Fibroblast of lung (primary cell): ENCODE data around the gene DNAJB1. TPM values are rescaled to one million over a fixed set of nuclear protein-coding genes. Genes with fewer than 3 reads are reported as not detected.

Experiments
- DNase-seq, 2 donors: peaks; one replicate each; pipeline versions ENCODE4 v3.0.0 to v3.0.0-alpha.2; 2010; ENCODE audit warnings: low read depth in 2 of 2
- H2AFZ ChIP-seq: 2 replicates; pipeline ENCODE4 v1.5.1; 2012; ENCODE audit warnings: low read length, control low read depth, inconsistent platforms
- H3K27ac ChIP-seq: 2 replicates; pipeline ENCODE4 v1.5.1; 2011; ENCODE audit warnings: low read length, control low read depth; ENCODE audit not compliant: insufficient read depth
- H3K27me3 ChIP-seq: 2 replicates; pipeline ENCODE4 v1.5.1; 2011; ENCODE audit warnings: mild to moderate bottlenecking, low read length; ENCODE audit not compliant: control insufficient read depth, insufficient read depth
- H3K36me3 ChIP-seq: 2 replicates; pipeline ENCODE4 v1.5.1; 2011; ENCODE audit warnings: low read length; ENCODE audit not compliant: control insufficient read depth, insufficient read depth
- H3K4me1 ChIP-seq: 2 replicates; pipeline ENCODE4 v1.5.1; 2011; ENCODE audit warnings: low read length; ENCODE audit not compliant: control insufficient read depth, insufficient read depth; ENCODE audit errors: extremely low read depth
- H3K4me2 ChIP-seq: 2 replicates; pipeline ENCODE4 v1.5.1; 2011; ENCODE audit warnings: low read length, control low read depth; ENCODE audit not compliant: insufficient read depth; ENCODE audit errors: extremely low read depth
- H3K4me3 ChIP-seq, 4 experiments: fragments of 200-600 bp in 1 of 4; sonication (generic) in 1 of 4; replicated peaks in 1 of 4; 2 replicates each; pipeline ENCODE4 v1.5.1; 2011 to 2016; ENCODE audit warnings: low read length in 4 of 4, low read depth in 3 of 4, mild to moderate bottlenecking in 3 of 4, control low read depth in 2 of 4, inconsistent platforms in 1 of 4, mixed read lengths in 1 of 4; ENCODE audit not compliant: insufficient read depth in 1 of 4; ENCODE audit errors: control extremely low read depth in 1 of 4
- H3K79me2 ChIP-seq: 2 replicates; pipeline ENCODE4 v1.5.1; 2012; ENCODE audit warnings: mild to moderate bottlenecking, low read length, inconsistent platforms; ENCODE audit not compliant: control insufficient read depth, insufficient read depth
- H3K9ac ChIP-seq: 2 replicates; pipeline ENCODE4 v1.5.1; 2011; ENCODE audit warnings: mild to moderate bottlenecking, low read length, control low read depth; ENCODE audit not compliant: insufficient read depth
- H3K9me3 ChIP-seq: 2 replicates; pipeline ENCODE4 v1.5.1; 2012; ENCODE audit warnings: low read depth, low read length; ENCODE audit not compliant: control insufficient read depth, insufficient read depth
- H4K20me1 ChIP-seq: 2 replicates; pipeline ENCODE4 v1.5.1; 2011; ENCODE audit warnings: low read length; ENCODE audit not compliant: control insufficient read depth, insufficient read depth; ENCODE audit errors: extremely low read depth
- CTCF ChIP-seq, 2 donors: IDR thresholded peaks in 1 of 2; conservative IDR thresholded peaks in 1 of 2; 1 replicate in 1 of 2; 2 replicates in 1 of 2; pipeline ENCODE4 v1.5.1; 2011 to 2012; ENCODE audit warnings: low read length in 2 of 2, control low read depth in 1 of 2, inconsistent platforms in 1 of 2, low read depth in 1 of 2, mild to moderate bottlenecking in 1 of 2
- EZH2 ChIP-seq: IDR thresholded peaks from 2 replicates; pipeline ENCODE4 v1.5.1; 2012; ENCODE audit warnings: low read length, control low read depth, mild to moderate bottlenecking; ENCODE audit errors: missing control alignments
- polyA plus RNA-seq, 2 donors: library from polyadenylated mRNA; depleted of rRNA in 1 of 2; stranded (reverse) in 1 of 2; unstranded in 1 of 2; fragments of >200 nt; gene quantifications; 2 replicates each; pipeline ENCODE4 v1.2.1, GENCODE V29; 2011 to 2012; ENCODE audit warnings: missing spikeins in 1 of 2
- total RNA-seq: library from RNA; depleted of rRNA; stranded (reverse); fragments of >200 nt; gene quantifications from 2 replicates; pipeline ENCODE4 v1.2.1, GENCODE V29; 2014

DNAJB1 gene
- total and polyA plus RNA-seq, 2 donors (not counting 1 experiment from before 2014, with no cell fraction given): 87.3 to 87.7 TPM

- Histone ChIP-seq H3K4me2 (no peak overlapping the region), H3K4me1 (no peaks in the 10 kb centered on the region)
- TF ChIP-seq CTCF (conservative IDR thresholded peaks at IDR 0.05 in 1 of 2, IDR thresholded peaks at IDR 0.05 in 1 of 2; ENCODE audit: low read depth in 1 of 2, low read length in 2 of 2) (no peak), EZH2 (no peak)
Observed at GRCh38 chr19:14467816-14468215, 50.4 kb downstream of the DNAJB1 start.

GRCh38 chr19:14467391-14467790 lies 50.8 kb downstream of the DNAJB1 start:
- H3K27me3 ChIP-seq: no peaks in the 10 kb centered on the region
- H2AFZ ChIP-seq: no peak overlapping the region
- H3K4me1 ChIP-seq: no peaks in the 10 kb centered on the region
- H3K4me2 ChIP-seq: no peak overlapping the region
- no peak overlapping the region for H3K27ac ChIP-seq
- H3K79me2 ChIP-seq: no peaks in the 10 kb centered on the region
- DNase-seq: no peak
- no peaks in the 10 kb centered on the region for H3K9me3 ChIP-seq
- H3K36me3 ChIP-seq: peaks cover 17% of the 10 kb centered on the region
- TF ChIP-seq CTCF (conservative IDR thresholded peaks at IDR 0.05 in 1 of 2, IDR thresholded peaks at IDR 0.05 in 1 of 2; ENCODE audit: low read depth in 1 of 2, low read length in 2 of 2): no peak
- TF ChIP-seq EZH2: no peak
- no peak overlapping the region for H3K4me3 ChIP-seq
- no peak overlapping the region for H3K9ac ChIP-seq
- H4K20me1 ChIP-seq: no peaks in the 10 kb centered on the region

More at GRCh38 chr19:14467816-14468215, 50.4 kb downstream of the DNAJB1 start:
- peaks cover 17% of the 10 kb centered on the region for H3K36me3 ChIP-seq
- H2AFZ ChIP-seq: no peak overlapping the region
- H4K20me1 ChIP-seq: no peaks in the 10 kb centered on the region
- H3K9ac ChIP-seq: no peak overlapping the region
- H3K79me2 ChIP-seq: no peaks in the 10 kb centered on the region
- H3K9me3 ChIP-seq: no peaks in the 10 kb centered on the region
- no peak overlapping the region for H3K4me3 ChIP-seq
- no peaks in the 10 kb centered on the region for H3K27me3 ChIP-seq
- H3K27ac ChIP-seq: no peak overlapping the region
- no peak for DNase-seq

Other genes starting within 250 kb of the DNAJB1 start
- 17.2 and 40.6 TPM in 2 replicates for gene ADGRE5, start 137.0 kb downstream of the DNAJB1 start, total RNA-seq
- 32.9 and 46.3 TPM in 2 replicates for gene ADGRE5, start 137.0 kb downstream of the DNAJB1 start, polyA plus RNA-seq
- gene DDX39A, start 99.1 kb downstream of the DNAJB1 start, total RNA-seq: 28.5 and 36.5 TPM in 2 replicates
- 35.9 and 80.5 TPM in 2 replicates for gene DDX39A, start 99.1 kb downstream of the DNAJB1 start, polyA plus RNA-seq
- gene PKN1, start 85.1 kb downstream of the DNAJB1 start, total RNA-seq: 125 and 141 TPM in 2 replicates
- gene PKN1, start 85.1 kb downstream of the DNAJB1 start, polyA plus RNA-seq: 43.2 and 45.3 TPM in 2 replicates
- 9.7 and 18.7 TPM in 2 replicates for gene PTGER1, start 43.0 kb downstream of the DNAJB1 start, total RNA-seq
- 0.67 and 2.3 TPM in 2 replicates for gene PTGER1, start 43.0 kb downstream of the DNAJB1 start, polyA plus RNA-seq
- 80.1 and 129 TPM in 2 replicates for gene GIPC1, start 22.3 kb downstream of the DNAJB1 start, total RNA-seq
- gene GIPC1, start 22.3 kb downstream of the DNAJB1 start, polyA plus RNA-seq: 57.3 and 72.5 TPM in 2 replicates
- gene TECR, start 11.2 kb upstream of the DNAJB1 start, total RNA-seq: 20.5 and 34.0 TPM in 2 replicates
- gene TECR, start 11.2 kb upstream of the DNAJB1 start, polyA plus RNA-seq: 73.4 and 109 TPM in 2 replicates
- gene NDUFB7, start 53.7 kb upstream of the DNAJB1 start, total RNA-seq: 253 and 274 TPM in 2 replicates
- 100 and 110 TPM in 2 replicates for gene NDUFB7, start 53.7 kb upstream of the DNAJB1 start, polyA plus RNA-seq
- gene CLEC17A, start 64.7 kb upstream of the DNAJB1 start, total RNA-seq: 0.17 TPM in 1 of 2 replicates, not detected in the other
- 0.02 and 0.03 TPM in 2 replicates for gene CLEC17A, start 64.7 kb upstream of the DNAJB1 start, polyA plus RNA-seq
- gene ADGRE3, start 156.4 kb upstream of the DNAJB1 start, total RNA-seq: not detected in 2 replicates
- gene ADGRE3, start 156.4 kb upstream of the DNAJB1 start, polyA plus RNA-seq: not detected in 2 replicates
- gene ZNF333, start 171.7 kb upstream of the DNAJB1 start, total RNA-seq: 26.7 and 26.9 TPM in 2 replicates
- 7.2 and 10.0 TPM in 2 replicates for gene ZNF333, start 171.7 kb upstream of the DNAJB1 start, polyA plus RNA-seq